Measurements from ENCODE around the gene SORL1.

DNA sequence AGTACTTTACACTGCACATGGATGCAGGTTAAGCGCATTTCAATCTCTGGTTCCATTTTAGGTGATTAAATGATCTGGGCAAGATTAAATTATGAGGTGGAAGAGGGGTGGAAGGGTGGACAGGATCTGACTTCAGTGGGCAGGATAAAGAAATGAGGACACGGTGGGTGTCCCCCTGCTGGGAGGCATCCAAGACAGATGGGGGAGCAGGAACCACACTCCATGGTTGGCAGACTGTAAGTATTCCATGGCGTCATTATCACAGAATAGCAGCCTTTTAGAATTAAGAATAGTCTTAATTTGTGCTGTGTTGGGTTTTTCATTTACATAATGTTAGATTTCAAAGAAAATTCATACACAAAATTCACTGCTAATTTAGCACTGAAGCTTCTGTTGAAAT lies 7.6 kb upstream of the SORL1 start:
- TF ChIP-seq ASH2L (IDR thresholded peaks at IDR 0.05; ENCODE audit: insufficient read length, low read depth, low read length) (no peak), ESRRA (CRISPR knock-in tag; IDR thresholded peaks at IDR 0.05; ENCODE audit: low read depth) (no peak), CBX5 (CRISPR knock-in tag; IDR thresholded peaks at IDR 0.05; ENCODE audit: borderline replicate concordance) (no peak), ZNF143 (CRISPR knock-in tag; IDR thresholded peaks at IDR 0.05) (no peak), MXD4 (CRISPR knock-in tag; IDR thresholded peaks at IDR 0.05) (no peak)
- TF ChIP-seq, protein P1, sequence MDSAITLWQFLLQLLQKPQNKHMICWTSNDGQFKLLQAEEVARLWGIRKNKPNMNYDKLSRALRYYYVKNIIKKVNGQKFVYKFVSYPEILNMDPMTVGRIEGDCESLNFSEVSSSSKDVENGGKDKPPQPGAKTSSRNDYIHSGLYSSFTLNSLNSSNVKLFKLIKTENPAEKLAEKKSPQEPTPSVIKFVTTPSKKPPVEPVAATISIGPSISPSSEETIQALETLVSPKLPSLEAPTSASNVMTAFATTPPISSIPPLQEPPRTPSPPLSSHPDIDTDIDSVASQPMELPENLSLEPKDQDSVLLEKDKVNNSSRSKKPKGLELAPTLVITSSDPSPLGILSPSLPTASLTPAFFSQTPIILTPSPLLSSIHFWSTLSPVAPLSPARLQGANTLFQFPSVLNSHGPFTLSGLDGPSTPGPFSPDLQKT (CRISPR knock-in tag; IDR thresholded peaks at IDR 0.05; ENCODE audit: borderline replicate concordance) = no peak
- TF ChIP-seq, protein P2, sequence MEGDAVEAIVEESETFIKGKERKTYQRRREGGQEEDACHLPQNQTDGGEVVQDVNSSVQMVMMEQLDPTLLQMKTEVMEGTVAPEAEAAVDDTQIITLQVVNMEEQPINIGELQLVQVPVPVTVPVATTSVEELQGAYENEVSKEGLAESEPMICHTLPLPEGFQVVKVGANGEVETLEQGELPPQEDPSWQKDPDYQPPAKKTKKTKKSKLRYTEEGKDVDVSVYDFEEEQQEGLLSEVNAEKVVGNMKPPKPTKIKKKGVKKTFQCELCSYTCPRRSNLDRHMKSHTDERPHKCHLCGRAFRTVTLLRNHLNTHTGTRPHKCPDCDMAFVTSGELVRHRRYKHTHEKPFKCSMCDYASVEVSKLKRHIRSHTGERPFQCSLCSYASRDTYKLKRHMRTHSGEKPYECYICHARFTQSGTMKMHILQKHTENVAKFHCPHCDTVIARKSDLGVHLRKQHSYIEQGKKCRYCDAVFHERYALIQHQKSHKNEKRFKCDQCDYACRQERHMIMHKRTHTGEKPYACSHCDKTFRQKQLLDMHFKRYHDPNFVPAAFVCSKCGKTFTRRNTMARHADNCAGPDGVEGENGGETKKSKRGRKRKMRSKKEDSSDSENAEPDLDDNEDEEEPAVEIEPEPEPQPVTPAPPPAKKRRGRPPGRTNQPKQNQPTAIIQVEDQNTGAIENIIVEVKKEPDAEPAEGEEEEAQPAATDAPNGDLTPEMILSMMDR (CRISPR knock-in tag; IDR thresholded peaks at IDR 0.05) = no peak

Measured in HepG2 (cell line).